HG02852 (cell line): Measurements from ENCODE around the gene PIK3R6.
"Not testable (repeated sequence)": the region's sequence is repeated elsewhere in the genome, so short reads cannot be mapped to it uniquely, and the experiment has no call there.

Experiments used
- ATAC-seq: cut with Tn5 transposase; IDR thresholded peaks from one replicate; pipeline ENCODE4 v1.9.1; 2021; ENCODE audit warnings: mild to moderate bottlenecking, moderate library complexity; ENCODE audit not compliant: unreplicated experiment

The PIK3R6 gene

DNA sequence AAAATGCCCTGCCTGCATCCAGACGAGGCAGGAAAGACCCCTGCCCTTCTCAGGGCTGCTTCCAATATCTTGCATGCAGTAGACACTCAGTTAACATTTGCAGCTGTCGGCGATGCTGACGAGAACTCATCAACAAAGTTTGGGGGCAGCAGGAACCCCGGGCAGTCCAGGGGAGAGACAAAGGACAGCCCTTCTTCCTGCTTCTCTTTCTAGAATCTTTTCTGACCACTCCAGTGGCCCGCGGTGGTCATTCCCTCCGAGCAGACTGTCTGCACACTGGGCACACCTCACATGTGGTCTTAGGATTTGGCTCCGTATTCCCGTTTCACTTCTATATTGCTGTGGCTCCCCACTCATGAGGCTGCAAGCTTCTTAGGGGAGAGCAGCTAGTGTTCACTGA, 37.3 kb downstream of the PIK3R6 start:
- no peak for ATAC-seq

DNA sequence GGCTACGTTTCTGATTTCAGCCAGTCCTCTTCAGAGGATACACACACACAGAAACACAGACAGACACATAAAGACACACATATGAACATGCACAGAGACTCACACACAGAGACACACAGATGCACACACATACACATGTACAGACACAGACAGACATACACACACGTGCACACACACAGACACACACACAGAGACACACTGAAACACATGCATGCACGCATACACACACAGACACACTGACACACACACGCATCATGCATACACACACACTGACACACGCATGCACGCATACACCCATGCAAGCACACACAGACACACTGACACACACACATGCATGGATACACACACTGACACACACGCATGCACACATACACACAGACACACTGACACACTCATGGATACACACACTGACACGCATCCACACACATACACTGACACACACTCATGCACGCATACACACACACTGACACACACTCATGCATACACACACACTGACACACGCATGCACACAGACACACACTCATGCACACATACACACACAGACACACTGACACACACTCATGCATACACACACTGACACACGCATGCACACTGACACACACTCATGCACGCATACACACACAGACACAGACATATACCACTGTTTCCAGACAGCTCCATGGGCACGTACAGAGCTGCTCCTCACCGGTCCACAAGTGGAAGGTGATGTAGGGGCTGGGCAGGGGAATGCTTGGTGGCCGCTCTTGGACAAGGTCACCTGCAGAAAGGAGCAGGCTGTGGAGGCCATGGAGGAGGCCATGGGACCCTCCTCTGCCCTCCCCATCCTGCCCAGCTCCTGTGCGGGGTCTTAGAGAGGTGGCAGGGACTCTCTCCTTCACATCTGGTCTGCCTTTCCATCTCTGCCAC, 38.2 kb downstream of the PIK3R6 start:
- no peak for ATAC-seq

DNA sequence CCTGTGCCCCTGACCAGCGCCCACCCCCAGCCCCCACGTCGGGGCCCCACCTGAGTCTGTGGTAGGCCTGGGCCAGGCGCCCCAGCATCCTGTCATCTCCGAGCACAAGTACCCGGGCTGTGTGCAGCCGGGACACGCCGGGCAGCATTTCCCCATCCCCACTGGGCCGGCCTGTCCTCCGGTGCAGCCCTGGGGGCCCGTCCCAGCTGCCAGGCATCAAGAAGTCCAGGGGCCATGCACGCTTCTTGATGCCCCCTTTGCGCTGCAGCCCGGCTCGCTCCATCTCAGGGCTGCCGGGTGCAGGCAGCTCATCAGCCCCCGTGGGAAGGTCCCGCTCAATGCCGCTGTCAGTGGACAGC, 39.0 kb downstream of the PIK3R6 start:
- ATAC-seq: no peak

DNA sequence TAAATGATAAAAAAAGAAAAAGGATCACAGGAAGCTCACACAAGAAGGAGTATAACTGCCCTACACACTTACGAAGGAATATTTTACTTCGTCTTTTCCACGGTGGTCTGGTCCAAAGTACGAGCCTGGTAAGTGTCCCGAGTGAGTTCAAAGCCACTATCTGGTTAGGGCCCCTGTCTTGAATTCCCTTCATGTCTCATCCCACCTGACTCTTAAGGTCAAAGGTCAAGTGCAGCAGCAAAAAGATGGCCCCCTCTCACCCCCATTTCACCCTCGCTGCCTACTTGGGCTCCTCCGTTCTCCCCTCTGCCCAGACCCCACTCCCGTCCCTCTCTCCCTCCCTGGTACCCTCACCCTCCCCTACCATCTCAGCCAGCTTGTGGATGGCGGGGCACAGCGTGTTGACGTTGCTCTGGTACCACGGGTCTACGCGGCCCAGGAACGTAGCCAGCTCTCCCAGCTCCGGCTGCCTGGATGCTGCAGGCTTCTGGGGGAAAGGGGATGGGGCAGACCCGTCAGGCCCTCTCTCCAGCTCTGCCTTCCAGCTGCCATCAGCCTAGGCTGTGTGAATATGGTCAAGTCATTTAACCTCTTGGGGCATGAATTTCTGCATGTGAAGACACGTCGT, 40.6 kb downstream of the PIK3R6 start:
- ATAC-seq: no peak

DNA sequence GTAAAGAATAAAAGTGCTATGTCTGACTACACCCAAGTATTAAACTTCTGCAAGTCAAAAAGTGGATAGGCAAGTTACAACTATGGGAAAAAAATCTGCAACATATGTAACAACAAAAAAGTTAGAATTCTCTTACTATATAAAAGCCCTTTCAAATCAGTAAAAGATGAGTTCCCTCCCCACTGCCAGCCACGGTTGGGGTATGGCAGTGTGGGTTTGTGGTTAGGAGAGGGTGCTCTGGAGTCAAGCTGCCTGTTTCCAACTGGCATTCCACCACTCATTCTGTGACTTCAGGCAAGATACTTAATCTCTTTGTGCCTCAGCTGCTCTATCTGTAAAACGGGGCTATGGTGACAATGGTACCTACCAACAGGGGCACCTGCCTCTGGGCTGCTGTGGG, 41.7 kb downstream of the PIK3R6 start:
- ATAC-seq: no peak

DNA sequence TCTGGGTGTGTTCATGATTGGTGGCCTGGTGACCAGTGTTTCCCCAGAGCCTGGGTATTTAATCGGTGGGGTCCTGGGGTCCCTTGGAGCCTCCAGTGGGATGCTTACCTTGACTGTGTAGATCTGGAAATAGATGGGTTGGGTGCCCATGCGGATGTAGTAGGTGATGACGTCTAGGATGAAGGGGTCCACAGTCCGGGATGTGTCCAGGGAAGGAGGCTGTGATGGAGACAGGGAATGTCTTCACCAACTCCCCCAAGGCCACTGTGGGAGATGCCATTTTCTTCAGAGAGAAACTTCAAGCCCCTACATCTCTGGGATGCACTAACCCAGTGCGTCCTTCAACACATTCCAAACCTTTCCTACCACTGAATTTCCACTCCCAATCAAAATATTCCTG, 44.2 kb downstream of the PIK3R6 start:
- no peak for ATAC-seq

DNA sequence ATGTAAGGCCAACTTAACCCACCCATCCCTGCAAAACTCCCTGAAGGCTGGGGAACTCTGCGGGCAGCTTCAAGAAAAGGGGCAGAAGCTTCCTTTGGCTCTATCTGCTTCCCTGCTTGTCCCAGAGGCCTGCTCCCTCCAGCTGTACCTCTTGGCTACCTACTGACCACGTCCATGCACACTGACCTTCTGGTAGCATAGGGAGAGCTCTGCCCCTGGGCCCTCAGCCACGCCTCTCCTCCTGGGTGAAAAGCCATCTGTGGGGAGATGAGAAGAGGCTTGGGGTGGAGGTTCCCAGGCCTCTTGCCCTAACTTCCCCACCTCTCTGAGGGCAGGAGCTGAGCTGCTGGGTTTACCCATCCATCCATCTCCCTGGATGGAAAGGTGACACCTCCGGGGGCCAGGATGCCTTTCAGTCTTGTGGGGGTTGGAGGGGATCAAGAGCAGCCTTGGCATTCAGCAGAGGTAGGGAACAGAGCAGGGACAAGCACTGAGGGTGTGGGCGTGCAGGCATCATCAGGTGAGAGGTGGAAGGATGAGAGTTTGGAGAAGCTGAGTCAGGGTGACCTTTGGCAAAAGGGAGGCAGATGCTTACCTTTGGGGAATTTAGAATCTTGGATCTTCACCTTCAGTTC, 45.0 kb downstream of the PIK3R6 start:
- no peak for ATAC-seq

DNA sequence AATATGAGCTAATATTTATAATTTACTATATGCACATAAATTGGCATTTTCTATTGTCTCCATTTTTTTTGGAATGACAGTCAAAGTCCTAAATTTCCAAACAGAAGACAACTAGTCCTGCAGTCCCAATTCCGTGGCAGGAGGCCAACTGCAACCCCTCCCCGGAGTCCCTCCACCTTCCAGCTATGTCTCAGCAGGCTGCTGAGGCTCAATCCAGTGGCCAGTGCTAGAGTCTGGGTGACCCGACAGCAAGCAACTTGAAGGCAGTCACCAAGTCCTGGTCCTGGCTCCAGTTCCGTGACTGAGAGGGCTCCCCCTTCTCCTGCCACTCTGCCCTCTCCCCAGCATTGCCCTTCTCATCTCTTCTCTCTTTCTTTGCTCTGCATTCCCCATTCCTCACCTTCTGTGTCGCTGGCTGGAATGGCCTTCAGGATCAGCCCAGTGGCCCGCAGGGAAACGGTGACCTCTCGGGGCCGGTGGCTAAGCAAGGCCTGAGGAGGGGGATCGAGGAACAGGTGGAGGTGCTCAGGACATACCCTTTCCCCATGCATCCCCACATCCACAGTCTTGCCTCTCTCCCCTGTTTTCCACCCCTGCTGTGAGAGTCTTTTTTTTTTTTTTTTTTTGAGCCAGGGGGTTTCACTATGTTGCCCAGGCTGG, 45.9 kb downstream of the PIK3R6 start:
- no peak for ATAC-seq

DNA sequence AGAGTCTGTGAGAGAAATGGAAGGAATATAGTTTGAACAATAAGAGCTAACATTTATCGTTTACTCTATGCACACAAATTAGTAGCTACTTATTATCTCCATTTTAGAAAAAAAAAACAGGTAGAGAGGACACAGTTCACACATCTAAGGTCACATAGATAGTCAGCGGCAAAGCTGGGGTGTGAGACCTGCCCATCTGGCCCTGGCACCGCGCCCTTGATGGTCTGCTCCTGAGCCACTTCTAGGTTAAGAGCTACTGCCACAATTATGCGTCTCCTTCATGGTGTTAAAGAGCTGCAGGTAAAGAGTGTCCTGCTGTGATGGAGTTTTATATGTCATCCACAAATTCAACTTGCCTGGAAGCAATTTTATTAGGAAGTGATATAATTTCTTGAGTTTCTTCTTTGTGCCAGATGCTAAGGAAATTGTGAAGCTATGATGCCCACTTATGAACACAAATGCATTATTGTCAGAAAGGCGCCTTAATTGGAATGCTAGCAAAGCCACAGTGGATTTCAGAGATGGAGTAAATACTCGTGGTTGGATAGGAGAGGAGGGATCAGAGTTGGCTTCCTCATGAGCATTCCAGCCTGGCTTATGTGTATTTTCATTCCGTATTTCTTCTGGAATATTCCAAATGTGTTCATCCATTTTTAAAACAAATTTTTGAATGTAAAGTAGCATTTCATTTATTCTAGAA, 47.0 kb downstream of the PIK3R6 start:
- ATAC-seq: no peak

DNA sequence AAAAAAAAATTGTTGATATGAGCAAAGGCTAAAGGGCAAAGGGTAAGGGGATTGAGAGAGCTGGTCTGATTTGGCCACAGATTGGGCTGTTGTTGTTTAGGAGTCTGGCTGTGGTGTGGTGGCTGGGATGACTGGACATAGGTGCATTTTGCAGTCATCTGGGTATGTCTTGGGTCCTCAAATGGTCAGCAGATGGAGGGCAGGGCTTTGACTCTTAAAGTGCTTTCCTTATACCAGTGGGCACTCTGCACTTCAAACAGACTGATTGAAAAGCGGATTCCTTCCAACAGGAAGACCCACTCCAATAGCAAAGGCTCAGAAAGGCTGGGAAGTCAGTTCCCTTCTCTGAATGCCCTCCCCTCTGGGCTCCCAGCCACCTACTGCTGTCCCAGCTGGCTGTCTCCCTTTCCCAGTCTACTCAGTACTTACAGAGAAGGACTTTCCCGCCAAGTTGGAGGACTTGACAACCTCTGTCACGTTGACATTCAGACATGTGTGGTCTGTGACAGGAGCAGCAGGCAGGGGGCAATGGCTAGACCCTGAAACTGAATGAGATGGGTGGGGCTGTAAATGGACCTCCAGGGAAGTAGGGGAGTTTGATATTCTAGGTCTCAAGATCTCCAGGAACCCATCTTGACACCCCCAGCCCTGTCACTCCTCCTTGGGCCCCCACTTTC, 48.7 kb downstream of the PIK3R6 start:
- no peak for ATAC-seq

DNA sequence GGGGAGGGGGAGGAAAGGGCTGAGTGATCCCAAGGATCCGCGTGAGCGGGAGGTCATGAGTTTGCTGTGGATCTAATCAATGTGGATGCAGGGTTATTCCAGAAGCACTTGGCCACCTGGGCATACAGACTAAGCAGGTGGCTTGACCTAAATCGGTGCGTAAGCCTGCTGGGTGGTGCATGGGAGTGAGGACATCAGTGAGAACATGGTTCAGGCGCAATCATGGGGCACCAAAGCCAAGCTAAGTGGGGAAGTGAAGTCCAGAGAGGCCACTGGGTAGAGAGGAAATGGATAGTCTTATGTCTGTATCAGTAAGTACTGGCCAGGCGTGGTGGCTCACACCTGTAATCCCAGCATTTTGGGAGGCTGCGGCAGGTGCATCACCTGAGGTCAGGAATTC, 49.4 kb downstream of the PIK3R6 start:
- ATAC-seq: no peak

DNA sequence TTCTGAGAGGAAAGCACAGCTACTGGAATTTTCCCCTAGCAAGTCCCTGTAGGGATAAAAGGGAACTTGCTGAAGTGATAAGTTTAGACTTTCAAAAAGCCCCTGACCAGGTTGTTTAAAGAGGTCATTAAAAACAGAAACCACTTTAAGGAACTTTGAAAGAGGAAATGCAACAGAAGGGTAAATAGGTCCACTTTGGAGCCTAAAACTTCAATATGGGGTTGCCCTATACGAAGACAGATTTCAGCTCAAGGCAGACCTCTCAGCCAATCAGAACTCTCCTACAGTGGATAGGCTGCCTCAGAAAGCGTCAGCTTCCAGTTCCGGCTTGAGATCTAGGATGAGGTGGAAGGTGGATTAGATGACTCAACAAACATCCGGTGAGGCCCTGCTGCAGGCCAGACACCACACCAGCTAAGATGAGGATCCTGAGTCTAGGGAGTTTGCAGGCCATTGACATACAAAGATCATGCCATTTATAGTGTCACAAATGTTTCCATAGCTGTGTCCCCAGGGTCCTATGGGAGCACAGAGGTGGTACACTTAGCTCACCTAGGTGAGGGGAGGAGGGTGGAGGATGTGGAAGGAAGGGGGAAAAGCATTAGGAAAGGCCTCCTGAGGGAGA, 60.4 kb downstream of the PIK3R6 start:
- ATAC-seq: peak; percentile 87

DNA sequence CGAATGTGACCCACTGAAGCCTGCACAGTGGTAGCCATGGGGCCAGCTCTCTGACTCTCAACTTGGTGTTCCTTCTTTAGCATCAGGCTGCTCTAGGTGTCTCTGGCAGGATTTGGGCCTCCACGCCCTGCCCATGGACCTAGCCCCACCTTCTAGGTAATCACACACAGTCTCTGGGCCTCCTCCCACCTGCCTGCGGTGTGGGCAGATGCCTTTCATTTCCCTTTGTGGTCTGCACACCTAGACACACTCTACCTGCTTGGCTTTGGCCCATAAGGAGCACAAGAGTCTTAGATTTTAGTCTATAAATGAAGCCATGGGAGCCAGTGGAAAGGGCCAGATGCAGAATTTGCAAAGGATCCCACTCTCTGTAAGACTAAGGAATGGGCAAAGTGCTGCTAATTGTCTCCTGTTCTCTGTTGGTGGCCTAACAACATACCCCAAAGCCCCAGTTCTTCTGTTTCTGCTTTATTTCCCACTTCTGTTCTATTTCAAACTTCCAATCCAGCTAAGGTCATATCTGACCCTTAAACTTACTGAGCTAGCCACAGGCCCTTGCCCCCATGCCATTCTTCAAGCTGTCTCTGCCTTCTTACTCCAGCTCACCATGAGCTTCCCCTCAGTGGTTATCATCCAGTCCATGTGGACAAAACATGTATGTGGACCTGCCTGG, 61.1 kb downstream of the PIK3R6 start:
- no peak for ATAC-seq

DNA sequence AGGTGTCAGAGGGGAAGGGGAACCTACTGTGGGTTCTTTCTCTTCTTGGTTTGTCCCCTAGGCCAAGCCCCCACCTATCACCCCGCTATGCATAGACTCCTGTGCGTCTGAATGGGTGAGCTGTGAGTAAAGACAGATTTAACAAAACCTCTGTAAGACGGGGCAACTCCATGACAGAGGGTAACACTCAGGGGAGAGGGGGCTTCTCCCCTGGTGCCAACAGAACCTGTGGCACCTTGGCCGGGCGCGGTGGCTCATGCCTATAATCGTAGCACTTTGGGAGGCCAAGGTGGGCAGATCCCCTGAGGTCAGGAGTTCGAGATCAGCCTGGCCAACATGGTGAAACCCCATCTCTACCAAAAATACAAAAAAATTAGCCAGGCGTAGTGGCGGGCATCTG, 62.1 kb downstream of the PIK3R6 start:
- ATAC-seq: not testable (repeated sequence)

DNA sequence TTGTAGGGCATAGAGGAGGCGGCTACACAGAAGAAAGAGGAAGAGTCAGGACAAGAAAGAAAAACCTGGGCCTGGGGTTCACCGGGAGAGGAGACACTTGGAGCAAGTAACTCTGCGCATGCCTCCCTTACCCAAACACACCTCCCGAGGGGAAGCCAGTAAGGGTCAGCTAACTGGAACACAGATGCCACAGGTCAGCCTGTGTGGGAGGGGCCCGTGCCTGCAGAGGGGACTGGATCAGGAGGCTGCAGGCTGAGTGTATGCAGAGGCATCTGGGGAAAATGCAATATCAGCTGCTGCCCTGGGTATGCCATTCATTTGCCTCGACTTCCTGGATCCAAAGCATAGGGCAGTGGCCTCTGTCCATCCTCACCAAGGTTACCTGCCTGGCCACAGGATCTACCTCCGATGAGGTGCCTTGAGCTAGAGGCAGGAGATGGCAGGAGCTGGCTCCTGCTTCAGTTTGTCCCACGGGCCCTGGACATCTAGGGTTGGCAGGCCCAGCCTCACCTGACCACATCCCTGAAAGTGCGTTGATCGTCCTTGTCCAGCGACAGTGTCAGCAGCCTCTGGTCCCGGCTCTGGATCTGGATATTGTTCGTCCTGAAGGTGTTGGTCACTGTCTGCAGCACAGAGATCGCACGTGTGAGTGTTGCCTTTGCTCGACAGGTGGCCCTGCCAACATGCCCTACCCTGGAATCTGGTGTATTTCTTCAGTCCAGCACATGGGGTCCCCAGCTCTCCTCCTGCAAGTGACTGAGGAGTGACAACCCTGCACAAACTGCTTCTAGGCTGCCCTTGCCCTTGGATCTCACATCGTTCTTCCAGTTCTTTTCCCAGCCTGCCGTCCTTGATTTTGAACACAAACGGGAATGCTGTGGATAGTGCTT, 63.7 kb downstream of the PIK3R6 start:
- ATAC-seq: no peak

DNA sequence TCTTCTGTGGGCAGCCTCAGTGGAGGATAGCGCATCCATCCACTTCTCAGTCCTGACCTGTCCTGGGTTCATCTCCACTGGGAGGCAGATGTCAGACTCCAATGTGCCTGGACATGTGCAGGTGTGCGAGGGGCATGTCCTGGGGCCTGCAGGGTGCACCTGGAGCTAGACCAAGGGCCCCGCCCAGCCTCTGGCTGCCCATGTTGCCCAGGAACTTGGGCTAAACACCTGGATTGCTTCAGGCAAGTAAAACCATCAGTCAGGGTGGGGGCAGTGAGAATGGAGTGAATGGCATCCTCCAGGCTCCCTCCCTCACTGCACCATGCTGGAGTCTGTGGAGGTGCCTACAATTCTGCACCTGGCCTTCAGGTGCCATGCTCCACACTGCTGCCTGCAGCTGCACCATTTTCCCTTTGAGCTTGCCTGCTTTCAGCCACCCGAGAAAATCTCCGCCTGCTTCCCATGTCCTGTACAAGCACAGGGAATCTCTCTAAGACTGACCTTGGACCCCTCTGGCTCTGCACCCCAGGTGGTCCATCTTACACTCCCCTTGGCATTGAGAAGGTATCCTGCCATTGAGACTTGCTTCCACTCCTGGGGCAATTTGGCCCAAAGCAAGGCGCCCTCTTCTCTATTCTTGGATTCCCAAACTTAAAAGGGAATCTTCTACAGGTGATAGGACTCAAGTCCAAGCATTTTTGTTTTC, 66.2 kb downstream of the PIK3R6 start:
- ATAC-seq: no peak

DNA sequence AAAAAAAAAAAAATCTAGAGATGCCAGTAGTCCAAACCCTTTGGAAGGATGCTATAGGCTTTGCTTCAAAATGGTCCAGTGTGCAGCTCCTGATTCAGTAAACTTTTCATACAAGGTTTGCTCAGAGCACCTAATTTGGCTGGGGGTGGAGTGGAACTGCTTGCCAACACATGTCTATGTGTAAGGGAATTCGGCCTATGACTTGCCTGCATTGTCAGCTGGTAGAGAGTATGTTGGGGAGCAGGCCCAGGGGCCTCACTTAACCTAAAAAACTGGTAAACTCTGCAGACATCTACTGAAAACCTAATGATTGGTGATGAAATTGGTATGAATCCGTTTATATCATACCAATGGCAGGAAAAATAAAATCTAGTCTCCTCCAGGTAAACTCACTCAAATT, 66.8 kb downstream of the PIK3R6 start:
- ATAC-seq: no peak
